HCT116 (cell line): ENCODE results near the gene SEMA6A. TPM values are rescaled to one million over a fixed set of nuclear protein-coding genes. Genes with fewer than 3 reads are reported as not detected.

Experiments used
- ATAC-seq: fragments of 200-7000 bp; cut with Tn5 transposase; 2 replicates; pipeline ENCODE4 v1.9.1; 2020; ENCODE audit warnings: mild to moderate bottlenecking, moderate library complexity
- BruUV-seq: library from RNA; stranded (reverse); fragments of 400-500 nt; replicated peaks from 2 replicates; lab custom pipeline; 2021; lab: Mats Ljungman, UMichigan
- CTCF ChIA-PET: fragments of 300-600 bp; sonication (Branson Sonifier 250); formaldehyde crosslinking; loops from one replicate; lab custom pipeline; 2021; ENCODE audit warnings: antibody characterized with exemption; lab: Charles Lee
- POLR2A ChIA-PET: fragments of 300-600, 350-600 bp; sonication (Branson Sonifier 250); formaldehyde crosslinking; loops from one replicate; lab custom pipeline; 2021; ENCODE audit warnings: antibody characterized with exemption; lab: Charles Lee
- RAD21 ChIA-PET, 2 experiments: fragments of 300-600 bp; sonication (Branson Sonifier 250); formaldehyde crosslinking; loops; one replicate each; lab custom pipeline; 2023; ENCODE audit warnings: low total read pairs in 2 of 2; ENCODE audit not compliant: uncharacterized antibody in 2 of 2, unreplicated experiment in 2 of 2, low non-redundant PET in 1 of 2; lab: Charles Lee
- DNase-seq: peaks from one replicate; pipeline ENCODE4 v3.0.0-alpha.2; 2010; ENCODE audit warnings: low read depth, low spot score
- H2AFZ ChIP-seq: fragments of 200-600 bp; shearing (Covaris generic), sonication (generic); 2 replicates; pipeline ENCODE4 v1.6.1; 2017; ENCODE audit warnings: low read depth, mixed run types, mixed read lengths, antibody characterized with exemption, low read length; ENCODE audit not compliant: poor library complexity, severe bottlenecking
- H3K27ac ChIP-seq: 2 replicates; pipeline ENCODE4 v1.5.1; 2012; ENCODE audit warnings: low read depth, low read length
- H3K27me3 ChIP-seq: fragments of 200-600 bp; sonication (generic); 2 replicates; pipeline ENCODE4 v1.6.1; 2016; ENCODE audit warnings: mixed run types, low read length, mixed read lengths; ENCODE audit not compliant: insufficient read depth
- H3K36me3 ChIP-seq, 2 experiments: fragments of 200-500 bp in 1 of 2; fragments of 200-600 bp in 1 of 2; sonication (Bioruptor generic) in 1 of 2; sonication (generic) in 1 of 2; 2 replicates each; pipeline versions ENCODE4 v1.5.1 to v1.6.1; 2014 to 2016; ENCODE audit warnings: low read length in 2 of 2, inconsistent platforms in 1 of 2, mixed read lengths in 1 of 2, mixed run types in 1 of 2; ENCODE audit not compliant: insufficient read depth in 2 of 2, control insufficient read depth in 1 of 2
- H3K4me1 ChIP-seq, 2 experiments: fragments of 200-600 bp in 1 of 2; sonication (generic) in 1 of 2; 2 replicates each; pipeline versions ENCODE4 v1.5.1 to v1.6.1; 2012 to 2017; ENCODE audit warnings: low read length in 2 of 2, inconsistent platforms in 1 of 2, mild to moderate bottlenecking in 1 of 2, mixed read lengths in 1 of 2, mixed run types in 1 of 2, moderate library complexity in 1 of 2; ENCODE audit not compliant: insufficient read depth in 2 of 2, control insufficient read depth in 1 of 2
- H3K4me2 ChIP-seq: fragments of 200-600 bp; sonication (generic); 2 replicates; pipeline ENCODE4 v1.6.1; 2017; ENCODE audit warnings: mixed run types, low read length, mixed read lengths
- H3K4me3 ChIP-seq, 2 experiments: fragments of 200-600 bp in 1 of 2; sonication (generic) in 1 of 2; replicated peaks in 1 of 2; 2 replicates each; pipeline ENCODE4 v1.5.1; 2011 to 2016; ENCODE audit warnings: low read length in 2 of 2, control low read depth in 1 of 2, low read depth in 1 of 2, mild to moderate bottlenecking in 1 of 2, mixed read lengths in 1 of 2, mixed run types in 1 of 2
- H3K79me2 ChIP-seq: fragments of 200-600 bp; sonication (generic); 2 replicates; pipeline ENCODE4 v1.6.1; 2017; ENCODE audit warnings: mild to moderate bottlenecking, mixed run types, low read length, moderate library complexity, mixed read lengths; ENCODE audit not compliant: insufficient read depth
- H3K9ac ChIP-seq: fragments of 200-600 bp; sonication (generic); 2 replicates; pipeline ENCODE4 v1.6.1; 2016; ENCODE audit warnings: low read length, mixed read lengths
- H3K9me2 ChIP-seq: fragments of 200-600 bp; sonication (generic), shearing (Covaris generic); 2 replicates; pipeline ENCODE4 v1.6.1; 2017; ENCODE audit warnings: mixed run types, mild to moderate bottlenecking, moderate library complexity; ENCODE audit not compliant: insufficient read depth
- H3K9me3 ChIP-seq, 2 experiments: fragments of 200-500 bp in 1 of 2; fragments of 200-600 bp in 1 of 2; sonication (Bioruptor generic) in 1 of 2; sonication (generic) in 1 of 2; 2 replicates each; pipeline ENCODE4 v1.6.1; 2014 to 2017; ENCODE audit warnings: low read length in 2 of 2, mixed read lengths in 2 of 2, inconsistent platforms in 1 of 2, low read depth in 1 of 2, mild to moderate bottlenecking in 1 of 2, mixed run types in 1 of 2, moderate library complexity in 1 of 2; ENCODE audit not compliant: control insufficient read depth in 1 of 2, insufficient read depth in 1 of 2
- H4K20me1 ChIP-seq: fragments of 200-600 bp; sonication (generic), shearing (Covaris generic); 2 replicates; pipeline ENCODE4 v1.6.1; 2017; ENCODE audit warnings: mixed run types, mild to moderate bottlenecking, moderate library complexity; ENCODE audit not compliant: insufficient read depth
- ATF3 ChIP-seq: IDR thresholded peaks from 2 replicates; pipeline ENCODE4 v1.6.1; 2012
- CEBPB ChIP-seq: IDR thresholded peaks from 2 replicates; pipeline ENCODE4 v1.6.1; 2012; ENCODE audit warnings: low read depth
- EZH2phosphoT487 ChIP-seq: fragments of 200-600 bp; IDR thresholded peaks from 2 replicates; pipeline ENCODE4 v1.6.1; 2018; ENCODE audit warnings: antibody characterized with exemption, borderline replicate concordance
- JUND ChIP-seq: IDR thresholded peaks from 2 replicates; pipeline ENCODE4 v1.6.1; 2012
- POLR2A ChIP-seq: IDR thresholded peaks from 2 replicates; pipeline ENCODE4 v1.7.0; 2011; ENCODE audit warnings: borderline replicate concordance; ENCODE audit not compliant: insufficient read depth, insufficient read length; ENCODE audit errors: extremely low read depth
- RAD21 ChIP-seq: IDR thresholded peaks from 2 replicates; pipeline ENCODE4 v1.6.1; 2012; ENCODE audit warnings: low read depth, mild to moderate bottlenecking
- ZFX ChIP-seq: fragments of 450-650 bp; IDR thresholded peaks from 2 replicates; pipeline ENCODE4 v1.6.1; 2017
- ZNF274 ChIP-seq: fragments of 200-500 bp; sonication (Bioruptor generic); IDR thresholded peaks from 2 replicates; pipeline ENCODE4 v1.6.1; 2014; ENCODE audit warnings: mild to moderate bottlenecking, low read depth, low read length, inconsistent platforms
- intact Hi-C: fragments of 100-400 bp; cut with micrococcal nuclease; formaldehyde crosslinking; loops from 2 replicates; pipeline ENCODE4 v1.10.0; 2022
- total RNA-seq: library from RNA; stranded (reverse); gene quantifications from one replicate; pipeline ENCODE4 v1.2.1, GENCODE V29; 2021; ENCODE audit not compliant: unreplicated experiment

SEMA6A gene
- total RNA-seq, 1 experiment from 2014 or later, result 6.7 TPM

- POLR2A ChIA-PET, result no interaction called here
- no peak overlapping the region for H2AFZ ChIP-seq
- H3K79me2 ChIP-seq, result no peaks in the 10 kb centered on the region
- BruUV-seq, result no TSS peak
- H3K4me1 ChIP-seq, result no peaks in the 10 kb centered on the region
- DNase-seq, result no peak
- H3K4me2 ChIP-seq, result no peak overlapping the region
- no peaks in the 10 kb centered on the region for H3K9me2 ChIP-seq
- H3K27me3 ChIP-seq, result no peaks in the 10 kb centered on the region
- no peak overlapping the region for H3K9ac ChIP-seq
- TF ChIP-seq JUND (no peak), POLR2A (no peak), EZH2phosphoT487 (no peak)
- TF ChIP-seq, all 23 proteins: peak for 0
- Histone ChIP-seq H3K9me3 (peaks cover 0 to 5% of the 10 kb centered on the region in 2 experiments; a peak in 1 of 4 replicates), H3K36me3 (no peaks in the 10 kb centered on the region; a peak in 1 of 4 replicates), H3K27ac (no peak overlapping the region), H3K4me3 (no peak overlapping the region), H4K20me1 (no peaks in the 10 kb centered on the region)
- no peak for ATAC-seq
- RAD21 ChIA-PET, result no interaction called here
- CTCF ChIA-PET, result no interaction called here
- intact Hi-C loops, result no loop called here
Measured at GRCh38 chr5:116480894-116481510, 93.6 kb downstream of the SEMA6A start.

- Histone ChIP-seq H3K27ac (no peak overlapping the region), H3K9me3 (peaks cover 0 to 5% of the 10 kb centered on the region in 2 experiments; a peak in 1 of 4 replicates), H3K9ac (no peak overlapping the region), H3K9me2 (no peaks in the 10 kb centered on the region), H3K36me3 (no peaks in the 10 kb centered on the region; a peak in 1 of 4 replicates), H3K4me2 (no peak overlapping the region), H3K27me3 (no peaks in the 10 kb centered on the region), H4K20me1 (no peaks in the 10 kb centered on the region), H3K79me2 (no peaks in the 10 kb centered on the region), H3K4me1 (no peaks in the 10 kb centered on the region), H2AFZ (no peak overlapping the region), H3K4me3 (no peak overlapping the region)
- DNase-seq (no peak), ATAC-seq (no peak)
- no peak for TF ChIP-seq CEBPB
- TF ChIP-seq ZNF274, result no peak
- no peak for TF ChIP-seq ATF3
- no peak for TF ChIP-seq RAD21
- no peak for TF ChIP-seq ZFX
- intact Hi-C loops, result no loop called here
- ChIA-PET POLR2A (no interaction called here), CTCF (no interaction called here), RAD21 (no interaction called here)
- no TSS peak for BruUV-seq
Measured at GRCh38 chr5:116479776-116480675, 94.6 kb downstream of the SEMA6A start.
